PC-3 (cell line): ENCODE results near the gene NSUN3.

Source experiments
- EZH2 ChIP-seq: fragments of 300-600 bp; sonication (generic); IDR thresholded peaks from one replicate; pipeline ENCODE4 v1.6.1; 2017; ENCODE audit warnings: antibody characterized with exemption, mild to moderate bottlenecking, low read length; ENCODE audit not compliant: unreplicated experiment
- EZH2phosphoT487 ChIP-seq: fragments of 300-600 bp; sonication (generic); IDR thresholded peaks from 2 replicates; pipeline ENCODE4 v1.6.1; 2018; ENCODE audit warnings: mild to moderate bottlenecking, antibody characterized with exemption, low read length, borderline replicate concordance
- TF ChIP-seq, protein P1 (sequence below): fragments of 300-600 bp; sonication (generic); conservative IDR thresholded peaks from 2 replicates; pipeline ENCODE4 v1.5.1; 2017; ENCODE audit warnings: antibody characterized with exemption, low read depth, mild to moderate bottlenecking, low read length

DNA sequence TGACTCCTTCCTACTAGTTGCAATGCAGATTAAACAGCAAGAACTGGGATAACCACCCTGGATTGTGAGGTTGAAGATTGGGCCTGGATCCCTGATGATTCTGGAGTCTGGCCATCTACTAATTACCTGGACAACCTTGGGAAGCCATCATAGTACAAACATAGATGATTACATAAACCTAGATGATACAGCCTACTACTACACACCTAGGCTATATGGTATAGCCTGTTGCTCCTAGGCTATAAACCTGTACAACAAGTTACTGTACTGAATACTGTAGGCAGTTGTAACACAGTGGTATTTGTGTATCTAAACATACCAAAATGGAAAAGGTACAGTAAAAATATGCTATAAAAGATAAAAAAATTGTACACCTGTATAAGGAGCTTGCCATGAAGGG is 48.0 kb downstream of the NSUN3 start:
- TF ChIP-seq, protein P1, sequence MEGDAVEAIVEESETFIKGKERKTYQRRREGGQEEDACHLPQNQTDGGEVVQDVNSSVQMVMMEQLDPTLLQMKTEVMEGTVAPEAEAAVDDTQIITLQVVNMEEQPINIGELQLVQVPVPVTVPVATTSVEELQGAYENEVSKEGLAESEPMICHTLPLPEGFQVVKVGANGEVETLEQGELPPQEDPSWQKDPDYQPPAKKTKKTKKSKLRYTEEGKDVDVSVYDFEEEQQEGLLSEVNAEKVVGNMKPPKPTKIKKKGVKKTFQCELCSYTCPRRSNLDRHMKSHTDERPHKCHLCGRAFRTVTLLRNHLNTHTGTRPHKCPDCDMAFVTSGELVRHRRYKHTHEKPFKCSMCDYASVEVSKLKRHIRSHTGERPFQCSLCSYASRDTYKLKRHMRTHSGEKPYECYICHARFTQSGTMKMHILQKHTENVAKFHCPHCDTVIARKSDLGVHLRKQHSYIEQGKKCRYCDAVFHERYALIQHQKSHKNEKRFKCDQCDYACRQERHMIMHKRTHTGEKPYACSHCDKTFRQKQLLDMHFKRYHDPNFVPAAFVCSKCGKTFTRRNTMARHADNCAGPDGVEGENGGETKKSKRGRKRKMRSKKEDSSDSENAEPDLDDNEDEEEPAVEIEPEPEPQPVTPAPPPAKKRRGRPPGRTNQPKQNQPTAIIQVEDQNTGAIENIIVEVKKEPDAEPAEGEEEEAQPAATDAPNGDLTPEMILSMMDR: no peak
- no peak for TF ChIP-seq EZH2
- TF ChIP-seq EZH2phosphoT487: no peak
